Measurements from ENCODE around the gene DSTN. TPM values are rescaled to one million over a fixed set of nuclear protein-coding genes. Genes with fewer than 3 reads are reported as not detected.

DSTN gene
- total and polyA plus RNA-seq, 2 donors (not counting 1 experiment from before 2014, with no cell fraction given): 6.6 to 13.4 TPM

- no peaks in the 10 kb centered on the region for H3K27me3 ChIP-seq (replicated peaks in 1 of 4; ENCODE audit: control extremely low read depth in 1 of 4, control insufficient read depth in 3 of 4, insufficient read depth in 4 of 4, low read length in 3 of 4)
- H3K27ac ChIP-seq (ENCODE audit: low read length in 2 of 2): peak overlapping the region in 1 of 2 donors; percentile 23
- intact Hi-C loops (cut with micrococcal nuclease): no loop called here
- Mint-ChIP-seq H3K27me3 (no peaks in the 10 kb centered on the region), H3K9me3 (ENCODE audit: insufficient read depth) (no peaks in the 10 kb centered on the region), H3K4me1 (peaks cover 3% of the 10 kb centered on the region), H3K4me3 (no peak overlapping the region), H3K27ac (no peak overlapping the region)
- H2AFZ ChIP-seq (ENCODE audit: insufficient read depth, low read depth, low read length, poor library complexity, severe bottlenecking): no peak overlapping the region
- POLR2A ChIA-PET: no interaction called here
- 43% methylated on average over 19 of the region's 22 CpGs for WGBS (ENCODE audit: insufficient coverage)
- ATAC-seq (ENCODE audit: low read depth) (no peak), DNase-seq (no peak)
- peaks cover 0 to 8% of the 10 kb centered on the region in 2 experiments for H3K36me3 ChIP-seq (replicated peaks in 1 of 2; ENCODE audit: control extremely low read depth in 1 of 2, control insufficient read depth in 1 of 2, extremely low read depth in 1 of 2, insufficient read depth in 2 of 2, low read length in 1 of 2)
- no peaks in the 10 kb centered on the region for H4K20me1 ChIP-seq (ENCODE audit: control insufficient read depth, insufficient read depth, low read length, poor library complexity, severe bottlenecking)
- H3K4me1 ChIP-seq (ENCODE audit: control insufficient read depth in 2 of 2, insufficient read depth in 2 of 2, low read length in 2 of 2): peaks cover 3 to 15% of the 10 kb centered on the region in 2 donors
- no peaks in the 10 kb centered on the region for H3K79me2 ChIP-seq (ENCODE audit: control insufficient read depth, insufficient read depth, low read length)
- TF ChIP-seq CTCF (IDR thresholded peaks at IDR 0.05): no peak
- no peak for TF ChIP-seq EZH2 (IDR thresholded peaks at IDR 0.05; ENCODE audit: borderline replicate concordance, insufficient read depth, low read depth, low read length, poor library complexity, severe bottlenecking)
- H3K9me3 ChIP-seq (ENCODE audit: control extremely low read depth in 1 of 3, control insufficient read depth in 2 of 3, insufficient read depth in 1 of 3, low read length in 2 of 3): no peaks in the 10 kb centered on the region
- H3K4me3 ChIP-seq (ENCODE audit: control extremely low read depth in 1 of 5, extremely low read depth in 1 of 5, insufficient read depth in 1 of 5, low read depth in 2 of 5, low read length in 4 of 5): no peak overlapping the region
- CTCF ChIA-PET: interaction anchor here (0.6 to 1.2 kb wide), 2 partner anchors 52 to 79 kb away, joined by 4 read pairs; no protein-coding TSS in a partner anchor
- no peak overlapping the region for H3K9ac ChIP-seq (ENCODE audit: low read length)
- H3K4me2 ChIP-seq (replicated peaks; ENCODE audit: low read depth, low read length, poor library complexity, severe bottlenecking): peak overlapping the region; percentile 35
Observed at GRCh38 chr20:17615645-17616479, 46.0 kb downstream of the DSTN start.

Data from B cell (primary cell).